HEK293 (cell line): ENCODE measurements around the gene PTPRN.
A peak's percentile ranks its signal among the peaks of the same experiment; 100 is the strongest.

Experiments used
- BCL11A ChIP-seq: fragments of 450-650 bp; formaldehyde crosslinking; IDR thresholded peaks from 2 replicates; pipeline ENCODE4 v1.5.1; 2016; ENCODE audit warnings: low read depth, missing biosample characterization, missing genetic modification characterization
- GLI4 ChIP-seq: fragments of 450-650 bp; formaldehyde crosslinking; IDR thresholded peaks from 2 replicates; pipeline ENCODE4 v1.5.1; 2016; ENCODE audit warnings: missing biosample characterization, missing genetic modification characterization
- HOXA7 ChIP-seq: sonication (generic); formaldehyde crosslinking; IDR thresholded peaks from 2 replicates; pipeline ENCODE4 v1.8.1; 2022; ENCODE audit warnings: missing genetic modification reagents, borderline replicate concordance
- HOXC10 ChIP-seq: sonication (generic); formaldehyde crosslinking; IDR thresholded peaks from 2 replicates; pipeline ENCODE4 v1.8.1; 2023; ENCODE audit warnings: mild to moderate bottlenecking, missing genetic modification reagents
- OVOL3 ChIP-seq: fragments of 450-650 bp; formaldehyde crosslinking; IDR thresholded peaks from 2 replicates; pipeline ENCODE4 v1.5.1; 2016; ENCODE audit warnings: missing biosample characterization, missing genetic modification characterization
- PRDM2 ChIP-seq: fragments of 450-650 bp; formaldehyde crosslinking; IDR thresholded peaks from 2 replicates; pipeline ENCODE4 v1.5.1; 2016; ENCODE audit warnings: missing biosample characterization, missing genetic modification characterization, borderline replicate concordance
- REPIN1 ChIP-seq: fragments of 450-650 bp; formaldehyde crosslinking; IDR thresholded peaks from 2 replicates; pipeline ENCODE4 v1.5.1; 2017; ENCODE audit warnings: missing biosample characterization, missing genetic modification characterization, low read depth
- ZBTB10 ChIP-seq: fragments of 450-650 bp; formaldehyde crosslinking; IDR thresholded peaks from 2 replicates; pipeline ENCODE4 v1.5.1; 2016; ENCODE audit warnings: missing biosample characterization, missing genetic modification characterization
- ZBTB20 ChIP-seq: fragments of 450-650 bp; formaldehyde crosslinking; IDR thresholded peaks from 2 replicates; pipeline ENCODE4 v1.5.1; 2016; ENCODE audit warnings: missing biosample characterization, missing genetic modification characterization
- ZBTB48 ChIP-seq: fragments of 450-650 bp; formaldehyde crosslinking; IDR thresholded peaks from 2 replicates; pipeline ENCODE4 v1.5.1; 2016; ENCODE audit warnings: missing biosample characterization, missing genetic modification characterization
- ZBTB7A ChIP-seq: fragments of 450-650 bp; formaldehyde crosslinking; IDR thresholded peaks from 2 replicates; pipeline ENCODE4 v1.5.1; 2016; ENCODE audit warnings: low read depth, missing biosample characterization, missing genetic modification characterization
- ZBTB8A ChIP-seq: fragments of 450-650 bp; formaldehyde crosslinking; IDR thresholded peaks from 2 replicates; pipeline ENCODE4 v1.5.1; 2016; ENCODE audit warnings: missing biosample characterization, missing genetic modification characterization
- ZFHX2 ChIP-seq: fragments of 450-650 bp; formaldehyde crosslinking; conservative IDR thresholded peaks from 2 replicates; pipeline ENCODE4 v1.5.1; 2016; ENCODE audit warnings: missing biosample characterization, missing genetic modification characterization
- ZIC2 ChIP-seq: fragments of 450-650 bp; formaldehyde crosslinking; IDR thresholded peaks from 2 replicates; pipeline ENCODE4 v1.5.1; 2016; ENCODE audit warnings: missing biosample characterization, missing genetic modification characterization
- ZNF138 ChIP-seq: fragments of 450-650 bp; formaldehyde crosslinking; IDR thresholded peaks from 2 replicates; pipeline ENCODE4 v1.5.1; 2016; ENCODE audit warnings: missing biosample characterization, missing genetic modification characterization, borderline replicate concordance
- ZNF24 ChIP-seq: fragments of 450-650 bp; formaldehyde crosslinking; IDR thresholded peaks from 2 replicates; pipeline ENCODE4 v1.5.1; 2016; ENCODE audit warnings: missing biosample characterization, missing genetic modification characterization
- ZNF311 ChIP-seq: fragments of 450-650 bp; formaldehyde crosslinking; IDR thresholded peaks from 2 replicates; pipeline ENCODE4 v1.5.1; 2017; ENCODE audit warnings: missing biosample characterization, missing genetic modification characterization, borderline replicate concordance
- ZNF426 ChIP-seq: fragments of 450-650 bp; formaldehyde crosslinking; IDR thresholded peaks from 2 replicates; pipeline ENCODE4 v1.5.1; 2017; ENCODE audit warnings: missing biosample characterization, missing genetic modification characterization, mild to moderate bottlenecking, inconsistent platforms, moderate library complexity
- ZNF48 ChIP-seq: fragments of 450-650 bp; formaldehyde crosslinking; IDR thresholded peaks from 2 replicates; pipeline ENCODE4 v1.5.1; 2016; ENCODE audit warnings: missing biosample characterization, missing genetic modification characterization
- ZNF501 ChIP-seq: fragments of 450-650 bp; formaldehyde crosslinking; IDR thresholded peaks from 2 replicates; pipeline ENCODE4 v1.5.1; 2016; ENCODE audit warnings: missing biosample characterization, missing genetic modification characterization
- ZNF600 ChIP-seq: fragments of 450-650 bp; formaldehyde crosslinking; IDR thresholded peaks from 2 replicates; pipeline ENCODE4 v1.5.1; 2016; ENCODE audit warnings: missing biosample characterization, missing genetic modification characterization
- ZNF747 ChIP-seq: fragments of 450-650 bp; formaldehyde crosslinking; IDR thresholded peaks from 2 replicates; pipeline ENCODE4 v1.5.1; 2016; ENCODE audit warnings: missing biosample characterization, missing genetic modification characterization
- ZNF830 ChIP-seq: fragments of 450-650 bp; IDR thresholded peaks from 2 replicates; pipeline ENCODE4 v1.5.0; 2018; ENCODE audit warnings: missing biosample characterization, missing genetic modification characterization, low read depth, mild to moderate bottlenecking, moderate library complexity
- TF ChIP-seq, protein P1 (sequence below): fragments of 450-650 bp; formaldehyde crosslinking; IDR thresholded peaks from 2 replicates; pipeline ENCODE4 v1.5.1; 2016; ENCODE audit warnings: missing biosample characterization, missing genetic modification characterization, low read depth
- TF ChIP-seq, protein P2 (sequence below): fragments of 450-650 bp; formaldehyde crosslinking; IDR thresholded peaks from 2 replicates; pipeline ENCODE4 v1.5.1; 2017; ENCODE audit warnings: missing biosample characterization, mild to moderate bottlenecking, missing genetic modification characterization, moderate library complexity
- TF ChIP-seq, protein P3 (sequence below): fragments of 450-650 bp; formaldehyde crosslinking; IDR thresholded peaks from 2 replicates; pipeline ENCODE4 v1.5.1; 2016; ENCODE audit warnings: missing biosample characterization, missing genetic modification characterization

Gene PTPRN

DNA sequence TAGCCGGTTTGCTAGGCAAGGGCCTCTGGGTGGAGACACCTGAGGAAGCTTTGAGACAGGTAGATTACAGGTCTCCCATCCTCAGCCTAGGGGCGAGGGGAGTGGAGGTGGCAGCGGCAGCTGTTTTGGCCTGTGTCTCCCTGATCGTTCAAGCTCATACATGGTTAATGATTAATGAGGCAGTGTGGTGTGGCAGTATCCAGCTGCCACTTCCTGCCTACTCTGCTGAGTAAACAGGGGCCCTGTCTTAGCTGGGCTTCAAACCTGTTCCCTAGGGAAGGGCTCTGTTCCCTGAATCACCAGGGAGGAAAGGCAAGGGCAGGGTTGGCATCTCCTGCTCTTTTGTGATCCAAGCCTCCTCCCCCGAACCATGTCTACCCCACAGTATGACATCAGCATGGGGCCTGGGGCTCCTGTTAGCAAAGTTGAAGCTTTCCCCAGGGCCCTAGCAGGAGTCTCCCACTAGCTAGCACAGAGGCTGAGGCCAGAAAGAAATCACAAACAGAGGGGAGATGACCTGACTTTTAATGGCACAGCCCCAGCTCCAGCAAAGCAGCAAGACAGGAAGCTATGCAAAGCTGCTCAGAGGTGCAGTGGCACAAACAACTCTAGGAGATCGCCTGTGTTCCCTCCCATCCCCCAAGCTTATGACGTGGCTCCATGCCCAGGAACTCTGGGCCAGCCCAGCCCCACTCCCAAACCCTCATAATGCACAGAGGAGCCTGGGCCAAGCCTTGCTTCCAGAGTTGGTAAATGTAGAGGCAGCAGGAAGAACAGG lies 59.8 kb downstream of the PTPRN start (continued):
- TF ChIP-seq PRDM2 (tag by site-specific recombination) (no peak), OVOL3 (tag by site-specific recombination) (no peak), ZNF24 (tag by site-specific recombination) (0 out of 2 replicates have a peak, but pooled peaks have one; percentile 79), REPIN1 (tag by site-specific recombination) (no peak), HOXA7 (no peak), ZIC2 (tag by site-specific recombination) (peak; percentile 90), GLI4 (tag by site-specific recombination) (no peak), ZNF830 (no peak), ZNF426 (tag by site-specific recombination) (no peak), ZBTB10 (no peak), ZNF138 (tag by site-specific recombination) (no peak), ZBTB7A (tag by site-specific recombination) (no peak), ZNF747 (tag by site-specific recombination) (no peak), ZNF600 (tag by site-specific recombination) (0 out of 2 replicates have a peak, but pooled peaks have one; percentile 31), ZNF501 (tag by site-specific recombination) (no peak), HOXC10 (CRISPR knock-in tag) (no peak), ZFHX2 (tag by site-specific recombination) (0 out of 2 replicates have a peak, but pooled peaks have one; percentile 14), ZBTB20 (tag by site-specific recombination) (peak; percentile 91), ZNF311 (tag by site-specific recombination) (no peak), ZNF48 (no peak), BCL11A (no peak), ZBTB8A (tag by site-specific recombination) (no peak), ZBTB48 (tag by site-specific recombination) (peak; percentile 94)
- TF ChIP-seq, protein P1, sequence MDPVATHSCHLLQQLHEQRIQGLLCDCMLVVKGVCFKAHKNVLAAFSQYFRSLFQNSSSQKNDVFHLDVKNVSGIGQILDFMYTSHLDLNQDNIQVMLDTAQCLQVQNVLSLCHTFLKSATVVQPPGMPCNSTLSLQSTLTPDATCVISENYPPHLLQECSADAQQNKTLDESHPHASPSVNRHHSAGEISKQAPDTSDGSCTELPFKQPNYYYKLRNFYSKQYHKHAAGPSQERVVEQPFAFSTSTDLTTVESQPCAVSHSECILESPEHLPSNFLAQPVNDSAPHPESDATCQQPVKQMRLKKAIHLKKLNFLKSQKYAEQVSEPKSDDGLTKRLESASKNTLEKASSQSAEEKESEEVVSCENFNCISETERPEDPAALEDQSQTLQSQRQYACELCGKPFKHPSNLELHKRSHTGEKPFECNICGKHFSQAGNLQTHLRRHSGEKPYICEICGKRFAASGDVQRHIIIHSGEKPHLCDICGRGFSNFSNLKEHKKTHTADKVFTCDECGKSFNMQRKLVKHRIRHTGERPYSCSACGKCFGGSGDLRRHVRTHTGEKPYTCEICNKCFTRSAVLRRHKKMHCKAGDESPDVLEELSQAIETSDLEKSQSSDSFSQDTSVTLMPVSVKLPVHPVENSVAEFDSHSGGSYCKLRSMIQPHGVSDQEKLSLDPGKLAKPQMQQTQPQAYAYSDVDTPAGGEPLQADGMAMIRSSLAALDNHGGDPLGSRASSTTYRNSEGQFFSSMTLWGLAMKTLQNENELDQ (tag by site-specific recombination), result no peak
- TF ChIP-seq, protein P2, sequence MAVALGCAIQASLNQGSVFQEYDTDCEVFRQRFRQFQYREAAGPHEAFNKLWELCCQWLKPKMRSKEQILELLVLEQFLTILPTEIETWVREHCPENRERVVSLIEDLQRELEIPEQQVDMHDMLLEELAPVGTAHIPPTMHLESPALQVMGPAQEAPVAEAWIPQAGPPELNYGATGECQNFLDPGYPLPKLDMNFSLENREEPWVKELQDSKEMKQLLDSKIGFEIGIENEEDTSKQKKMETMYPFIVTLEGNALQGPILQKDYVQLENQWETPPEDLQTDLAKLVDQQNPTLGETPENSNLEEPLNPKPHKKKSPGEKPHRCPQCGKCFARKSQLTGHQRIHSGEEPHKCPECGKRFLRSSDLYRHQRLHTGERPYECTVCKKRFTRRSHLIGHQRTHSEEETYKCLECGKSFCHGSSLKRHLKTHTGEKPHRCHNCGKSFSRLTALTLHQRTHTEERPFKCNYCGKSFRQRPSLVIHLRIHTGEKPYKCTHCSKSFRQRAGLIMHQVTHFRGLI (tag by site-specific recombination), result no peak; the same call in 1 of the 2 replicates
- TF ChIP-seq, protein P3, sequence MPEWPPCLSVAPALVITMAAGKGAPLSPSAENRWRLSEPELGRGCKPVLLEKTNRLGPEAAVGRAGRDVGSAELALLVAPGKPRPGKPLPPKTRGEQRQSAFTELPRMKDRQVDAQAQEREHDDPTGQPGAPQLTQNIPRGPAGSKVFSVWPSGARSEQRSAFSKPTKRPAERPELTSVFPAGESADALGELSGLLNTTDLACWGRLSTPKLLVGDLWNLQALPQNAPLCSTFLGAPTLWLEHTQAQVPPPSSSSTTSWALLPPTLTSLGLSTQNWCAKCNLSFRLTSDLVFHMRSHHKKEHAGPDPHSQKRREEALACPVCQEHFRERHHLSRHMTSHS, result no peak
